ENCODE measurements around the gene ST3GAL2. TPM values are rescaled to one million over a fixed set of nuclear protein-coding genes. Genes with fewer than 3 reads are reported as not detected.

The ST3GAL2 gene
- total and polyA plus RNA-seq, 2 donors (not counting 1 experiment from before 2014, with no cell fraction given) = 13.5 to 17.8 TPM

GRCh38 chr16:70463235-70463634, 24.3 kb upstream of the ST3GAL2 start:
- H3K79me2 ChIP-seq (ENCODE audit: control insufficient read depth, insufficient read depth, low read length) = no peaks in the 10 kb centered on the region

GRCh38 chr16:70460737-70461261, 21.9 kb upstream of the ST3GAL2 start:
- no peaks in the 10 kb centered on the region for H4K20me1 ChIP-seq (ENCODE audit: control insufficient read depth, extremely low read depth, insufficient read depth, low read length)
- no peaks in the 10 kb centered on the region for H3K4me1 ChIP-seq (ENCODE audit: control insufficient read depth, extremely low read depth, insufficient read depth, low read length)
- TF ChIP-seq CTCF (conservative IDR thresholded peaks at IDR 0.05 in 1 of 2, IDR thresholded peaks at IDR 0.05 in 1 of 2; ENCODE audit: low read depth in 1 of 2, low read length in 2 of 2) = no peak
- no peak for TF ChIP-seq EZH2 (IDR thresholded peaks at IDR 0.05; ENCODE audit: low read length, missing control alignments)
- H3K4me2 ChIP-seq (ENCODE audit: extremely low read depth, insufficient read depth, low read length) = no peak overlapping the region
- H3K4me3 ChIP-seq (replicated peaks in 1 of 4; ENCODE audit: control extremely low read depth in 1 of 4, insufficient read depth in 1 of 4, low read depth in 3 of 4, low read length in 4 of 4) = no peak overlapping the region
- H3K36me3 ChIP-seq (ENCODE audit: control insufficient read depth, insufficient read depth, low read length) = peaks cover 3% of the 10 kb centered on the region
- H3K9ac ChIP-seq (ENCODE audit: insufficient read depth, low read length) = no peak overlapping the region
- no peak overlapping the region for H3K27ac ChIP-seq (ENCODE audit: insufficient read depth, low read length)
- H2AFZ ChIP-seq (ENCODE audit: low read length) = no peak overlapping the region
- H3K9me3 ChIP-seq (ENCODE audit: control insufficient read depth, insufficient read depth, low read depth, low read length) = no peaks in the 10 kb centered on the region
- no peak for DNase-seq (ENCODE audit: low read depth in 2 of 2)
- no peaks in the 10 kb centered on the region for H3K27me3 ChIP-seq (ENCODE audit: control insufficient read depth, insufficient read depth, low read length)
- H3K79me2 ChIP-seq (ENCODE audit: control insufficient read depth, insufficient read depth, low read length) = no peaks in the 10 kb centered on the region

More at GRCh38 chr16:70463235-70463634, 24.3 kb upstream of the ST3GAL2 start:
- no peaks in the 10 kb centered on the region for H3K4me1 ChIP-seq (ENCODE audit: control insufficient read depth, extremely low read depth, insufficient read depth, low read length)
- no peaks in the 10 kb centered on the region for H4K20me1 ChIP-seq (ENCODE audit: control insufficient read depth, extremely low read depth, insufficient read depth, low read length)
- no peak for TF ChIP-seq EZH2 (IDR thresholded peaks at IDR 0.05; ENCODE audit: low read length, missing control alignments)
- no peak for TF ChIP-seq CTCF (conservative IDR thresholded peaks at IDR 0.05 in 1 of 2, IDR thresholded peaks at IDR 0.05 in 1 of 2; ENCODE audit: low read depth in 1 of 2, low read length in 2 of 2)
- H3K27ac ChIP-seq (ENCODE audit: insufficient read depth, low read length) = no peak overlapping the region
- H3K9me3 ChIP-seq (ENCODE audit: control insufficient read depth, insufficient read depth, low read depth, low read length) = no peaks in the 10 kb centered on the region
- no peaks in the 10 kb centered on the region for H3K27me3 ChIP-seq (ENCODE audit: control insufficient read depth, insufficient read depth, low read length)
- no peak overlapping the region for H2AFZ ChIP-seq (ENCODE audit: low read length)
- H3K4me2 ChIP-seq (ENCODE audit: extremely low read depth, insufficient read depth, low read length) = no peak overlapping the region
- DNase-seq (ENCODE audit: low read depth in 2 of 2) = no peak
- H3K36me3 ChIP-seq (ENCODE audit: control insufficient read depth, insufficient read depth, low read length) = peaks cover 3% of the 10 kb centered on the region
- no peak overlapping the region for H3K9ac ChIP-seq (ENCODE audit: insufficient read depth, low read length)
- no peak overlapping the region for H3K4me3 ChIP-seq (replicated peaks in 1 of 4; ENCODE audit: control extremely low read depth in 1 of 4, insufficient read depth in 1 of 4, low read depth in 3 of 4, low read length in 4 of 4)

DNA sequence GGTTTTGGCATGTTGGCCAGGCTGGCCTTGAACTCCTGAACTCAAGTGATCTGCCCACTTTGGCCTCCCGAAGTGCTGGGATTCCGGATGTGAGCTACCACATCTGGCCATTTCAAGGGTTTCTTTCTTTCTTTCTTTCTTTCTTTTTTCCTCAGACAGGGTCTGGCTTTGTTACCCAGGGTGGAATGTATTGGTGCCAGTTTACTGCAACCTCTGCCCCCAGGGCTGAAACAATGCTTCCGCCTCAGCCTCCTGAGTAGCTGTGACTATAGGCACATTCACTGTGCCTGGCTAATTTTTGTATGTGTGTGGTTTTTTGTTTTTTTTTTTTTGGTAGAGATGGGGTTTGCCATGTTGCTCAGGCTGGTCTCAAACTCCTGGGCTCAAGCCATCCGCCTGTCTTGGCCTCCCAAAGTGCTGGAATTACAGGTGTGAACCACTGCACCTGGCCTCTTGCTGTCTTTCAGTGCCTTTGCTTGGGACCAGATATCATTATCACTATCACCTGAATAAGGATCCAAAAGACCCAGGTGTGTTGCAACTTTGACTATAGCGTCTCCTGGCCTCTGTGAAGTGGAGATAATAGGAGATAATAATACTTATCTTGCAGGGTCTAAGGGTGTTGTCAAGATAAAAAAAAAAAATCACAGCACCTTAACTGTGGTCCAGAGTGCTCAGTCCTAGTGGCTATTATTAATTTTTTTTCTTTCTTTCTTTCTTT, 18.7 kb upstream of the ST3GAL2 start:
- no peak for TF ChIP-seq EZH2 (IDR thresholded peaks at IDR 0.05; ENCODE audit: low read length, missing control alignments)
- no peak for TF ChIP-seq CTCF (conservative IDR thresholded peaks at IDR 0.05 in 1 of 2, IDR thresholded peaks at IDR 0.05 in 1 of 2; ENCODE audit: low read depth in 1 of 2, low read length in 2 of 2)
- Histone ChIP-seq H4K20me1 (ENCODE audit: control insufficient read depth, extremely low read depth, insufficient read depth, low read length) (no peaks in the 10 kb centered on the region), H3K4me3 (replicated peaks in 1 of 4; ENCODE audit: control extremely low read depth in 1 of 4, insufficient read depth in 1 of 4, low read depth in 3 of 4, low read length in 4 of 4) (no peak overlapping the region), H3K27ac (ENCODE audit: insufficient read depth, low read length) (no peak overlapping the region), H3K79me2 (ENCODE audit: control insufficient read depth, insufficient read depth, low read length) (no peaks in the 10 kb centered on the region), H3K9ac (ENCODE audit: insufficient read depth, low read length) (no peak overlapping the region), H2AFZ (ENCODE audit: low read length) (no peak overlapping the region), H3K27me3 (ENCODE audit: control insufficient read depth, insufficient read depth, low read length) (no peaks in the 10 kb centered on the region), H3K36me3 (ENCODE audit: control insufficient read depth, insufficient read depth, low read length) (no peaks in the 10 kb centered on the region), H3K4me2 (ENCODE audit: extremely low read depth, insufficient read depth, low read length) (no peak overlapping the region), H3K4me1 (ENCODE audit: control insufficient read depth, extremely low read depth, insufficient read depth, low read length) (no peaks in the 10 kb centered on the region), H3K9me3 (ENCODE audit: control insufficient read depth, insufficient read depth, low read depth, low read length) (no peaks in the 10 kb centered on the region)
- DNase-seq (ENCODE audit: low read depth in 2 of 2) = no peak

Data from fibroblast of lung (primary cell).